ENCODE measurements around the gene HSD17B11. TPM values are rescaled to one million over a fixed set of nuclear protein-coding genes. Genes with fewer than 3 reads are reported as not detected.
"Not testable (repeated sequence)": the region's sequence is repeated elsewhere in the genome, so short reads cannot be mapped to it uniquely, and the experiment has no call there.

The HSD17B11 gene
- total RNA-seq, 3 donors from 2014 or later (not counting 1 experiment from before 2014, with no cell fraction given) = 42.2 to 50.5 (median 49.8) TPM

GRCh38 chr4:87298362-87298761 is 92.6 kb downstream of the HSD17B11 start:
- no peak for ATAC-seq
- Histone ChIP-seq H3K4me1 (ENCODE audit: control insufficient read depth, insufficient read depth, low read length) (no peaks in the 10 kb centered on the region), H3K27me3 (ENCODE audit: control insufficient read depth, insufficient read depth, low read length) (no peaks in the 10 kb centered on the region), H3K27ac (ENCODE audit: low read length) (no peak overlapping the region), H3K9me3 (ENCODE audit: control insufficient read depth, insufficient read depth, low read length) (no peaks in the 10 kb centered on the region), H3K36me3 (ENCODE audit: control insufficient read depth, insufficient read depth, low read length) (no peaks in the 10 kb centered on the region), H3K4me3 (ENCODE audit: low read length) (no peak overlapping the region)
- Mint-ChIP-seq H3K4me3 (no peak overlapping the region), H3K27ac (no peak overlapping the region), H3K27me3 (ENCODE audit: low read depth in 2 of 2) (peaks cover 6 to 15% of the 10 kb centered on the region in 2 donors), H3K36me3 (peaks cover 5% of the 10 kb centered on the region), H3K4me1 (no peaks in the 10 kb centered on the region), H3K9me3 (peaks cover 0 to 5% of the 10 kb centered on the region in 2 donors)
- intact Hi-C loops (cut with micrococcal nuclease) = no loop called here
- TF ChIP-seq CTCF (IDR thresholded peaks at IDR 0.05) = no peak
- no peak for DNase-seq
- WGBS (ENCODE audit: insufficient coverage) = 87% methylated on average over 2 of the region's 2 CpGs

- intact Hi-C loops (cut with micrococcal nuclease); H3K9me3 Mint-ChIP-seq: not testable (repeated sequence)
- 92% methylated on average over 9 of the region's 11 CpGs for WGBS (ENCODE audit: insufficient coverage)
Measured at GRCh38 chr4:87294911-87295310, 96.1 kb downstream of the HSD17B11 start.

GRCh38 chr4:87293889-87294288 is 97.1 kb downstream of the HSD17B11 start:
- H3K9me3 ChIP-seq (ENCODE audit: control insufficient read depth, insufficient read depth, low read length); H3K4me1 ChIP-seq (ENCODE audit: control insufficient read depth, insufficient read depth, low read length); H3K27ac Mint-ChIP-seq; H3K36me3 Mint-ChIP-seq; H3K9me3 Mint-ChIP-seq; DNase-seq; H3K4me3 Mint-ChIP-seq; H3K27me3 Mint-ChIP-seq (ENCODE audit: low read depth in 2 of 2); ATAC-seq; H3K27me3 ChIP-seq (ENCODE audit: control insufficient read depth, insufficient read depth, low read length); H3K36me3 ChIP-seq (ENCODE audit: control insufficient read depth, insufficient read depth, low read length); H3K4me1 Mint-ChIP-seq; H3K4me3 ChIP-seq (ENCODE audit: low read length); intact Hi-C loops (cut with micrococcal nuclease); H3K27ac ChIP-seq (ENCODE audit: low read length): not testable (repeated sequence)
- 92% methylated on average over 5 of the region's 7 CpGs for WGBS (ENCODE audit: insufficient coverage)

More at GRCh38 chr4:87294911-87295310, 96.1 kb downstream of the HSD17B11 start:
- not testable (repeated sequence) for H3K27ac ChIP-seq (ENCODE audit: low read length); H3K9me3 ChIP-seq (ENCODE audit: control insufficient read depth, insufficient read depth, low read length); H3K27me3 ChIP-seq (ENCODE audit: control insufficient read depth, insufficient read depth, low read length); H3K36me3 Mint-ChIP-seq; DNase-seq; H3K36me3 ChIP-seq (ENCODE audit: control insufficient read depth, insufficient read depth, low read length); H3K27me3 Mint-ChIP-seq (ENCODE audit: low read depth in 2 of 2); H3K4me3 ChIP-seq (ENCODE audit: low read length); H3K27ac Mint-ChIP-seq; H3K4me3 Mint-ChIP-seq; H3K4me1 ChIP-seq (ENCODE audit: control insufficient read depth, insufficient read depth, low read length); ATAC-seq; H3K4me1 Mint-ChIP-seq

- WGBS (ENCODE audit: insufficient coverage) = 80% methylated on average over 1 of the region's 1 CpG
Measured at GRCh38 chr4:87286970-87287369, 104.0 kb downstream of the HSD17B11 start.

More at GRCh38 chr4:87286970-87287369, 104.0 kb downstream of the HSD17B11 start:
- Mint-ChIP-seq H3K4me1 (no peaks in the 10 kb centered on the region), H3K27ac (no peak overlapping the region), H3K27me3 (ENCODE audit: low read depth in 2 of 2) (peaks cover 0 to 3% of the 10 kb centered on the region in 2 donors), H3K36me3 (no peaks in the 10 kb centered on the region), H3K4me3 (no peak overlapping the region), H3K9me3 (peaks cover 4 to 6% of the 10 kb centered on the region in 2 donors)
- no peak for DNase-seq
- H3K9me3 ChIP-seq (ENCODE audit: control insufficient read depth, insufficient read depth, low read length) = peaks cover 14% of the 10 kb centered on the region
- no peak overlapping the region for H3K27ac ChIP-seq (ENCODE audit: low read length)
- TF ChIP-seq CTCF (IDR thresholded peaks at IDR 0.05) = no peak
- no peaks in the 10 kb centered on the region for H3K4me1 ChIP-seq (ENCODE audit: control insufficient read depth, insufficient read depth, low read length)
- H3K27me3 ChIP-seq (ENCODE audit: control insufficient read depth, insufficient read depth, low read length) = no peaks in the 10 kb centered on the region
- H3K36me3 ChIP-seq (ENCODE audit: control insufficient read depth, insufficient read depth, low read length) = no peaks in the 10 kb centered on the region
- H3K4me3 ChIP-seq (ENCODE audit: low read length) = no peak overlapping the region
- ATAC-seq = no peak
- intact Hi-C loops (cut with micrococcal nuclease) = no loop called here

Other genes starting within 250 kb of the HSD17B11 start
- 10 to 100 TPM in 1 of 3 donors, 1 to 10 TPM in 2; 8.3 to 11.2 (median 9.1) TPM for gene KLHL8, start 170.6 kb downstream of the HSD17B11 start, total RNA-seq
- under 1 TPM; 0.33 to 0.95 (median 0.73) TPM for gene HSD17B13, start 68.3 kb downstream of the HSD17B11 start, total RNA-seq
- 1 to 10 TPM; 7.3 to 9.6 (median 9.5) TPM for gene NUDT9, start 31.4 kb upstream of the HSD17B11 start, total RNA-seq
- not detected for gene SPARCL1, start 138.2 kb upstream of the HSD17B11 start, total RNA-seq
- not detected for gene DSPP, start 217.3 kb upstream of the HSD17B11 start, total RNA-seq